Measurements from ENCODE around the gene PTCH1. TPM values are rescaled to one million over a fixed set of nuclear protein-coding genes. Genes with fewer than 3 reads are reported as not detected.

Gene PTCH1
- polyA plus RNA-seq, 1 of the 3 experiments (the other 2 are of a cell fraction) = 3.3 TPM

DNA sequence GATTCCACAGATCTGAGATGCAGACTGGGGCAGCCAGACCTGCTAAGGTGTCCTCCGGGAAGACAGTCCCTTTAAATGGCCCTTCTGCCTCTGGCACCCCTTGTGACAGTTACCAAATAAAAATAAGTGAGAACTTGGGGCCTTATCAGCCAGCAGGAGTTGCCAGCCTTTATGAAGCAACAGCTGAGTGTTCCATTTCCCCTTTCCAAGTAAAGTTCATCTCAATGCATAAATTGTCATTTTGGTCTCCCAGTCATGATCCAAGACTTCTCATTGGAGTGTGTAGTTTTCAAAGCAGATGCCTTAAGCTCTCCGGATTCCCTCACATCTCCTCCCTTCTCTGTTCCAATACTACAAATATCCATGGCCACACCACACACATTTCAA, 4.1 kb downstream of the PTCH1 start:
- Histone ChIP-seq H3K36me3 (replicated peaks in 1 of 2; ENCODE audit: control insufficient read depth in 1 of 2, insufficient read depth in 2 of 2, low read length in 1 of 2) (no peaks in the 10 kb centered on the region), H3K4me1 (ENCODE audit: control insufficient read depth in 1 of 2, insufficient read depth in 2 of 2, low read depth in 1 of 2, low read length in 1 of 2) (peaks cover 11 to 25% of the 10 kb centered on the region in 2 experiments; a peak in 3 of 4 replicates), H3K9me3 (no peaks in the 10 kb centered on the region), H3K9me2 (no peaks in the 10 kb centered on the region), H4K20me1 (ENCODE audit: insufficient read depth) (no peaks in the 10 kb centered on the region), H3K4me3 (ENCODE audit: low read depth in 2 of 2, low read length in 1 of 2) (no peak overlapping the region; a peak in 1 of 4 replicates), H2AFZ (ENCODE audit: low read depth) (no peak overlapping the region), H3K9ac (no peak overlapping the region), H3K79me2 (ENCODE audit: insufficient read depth) (peaks cover 7% of the 10 kb centered on the region; the same call in 1 of the 2 replicates), H3F3A (replicated peaks; ENCODE audit: insufficient read depth) (peaks cover 35% of the 10 kb centered on the region), H3K4me2 (peak overlapping the region; percentile 99; the same call in 1 of the 2 replicates), H3K27ac (ENCODE audit: low read depth in 2 of 2, low read length in 1 of 2) (no peak overlapping the region), H3K27me3 (ENCODE audit: insufficient read depth) (no peaks in the 10 kb centered on the region)
- TF ChIP-seq MEF2A (IDR thresholded peaks at IDR 0.05; ENCODE audit: borderline replicate concordance, low read depth) (no peak), CHD2 (IDR thresholded peaks at IDR 0.05; ENCODE audit: low read length, partially characterized antibody) (no peak), RCOR1 (IDR thresholded peaks at IDR 0.05; ENCODE audit: low read length) (no peak), TEAD4 (IDR thresholded peaks at IDR 0.05; ENCODE audit: borderline replicate concordance, insufficient read depth) (no peak), FOSL2 (IDR thresholded peaks at IDR 0.05; ENCODE audit: borderline replicate concordance, low read depth) (no peak), FOXM1 (IDR thresholded peaks at IDR 0.05; ENCODE audit: low read depth) (no peak), EP300 (IDR thresholded peaks at IDR 0.05; ENCODE audit: borderline replicate concordance in 1 of 2, low read depth in 1 of 2, low read length in 1 of 2) (no peak), POLR2AphosphoS5 (IDR thresholded peaks at IDR 0.05; ENCODE audit: low read depth, low read length) (no peak), NRF1 (IDR thresholded peaks at IDR 0.05; ENCODE audit: low read depth, low read length) (no peak)
- TF ChIP-seq, protein P1, sequence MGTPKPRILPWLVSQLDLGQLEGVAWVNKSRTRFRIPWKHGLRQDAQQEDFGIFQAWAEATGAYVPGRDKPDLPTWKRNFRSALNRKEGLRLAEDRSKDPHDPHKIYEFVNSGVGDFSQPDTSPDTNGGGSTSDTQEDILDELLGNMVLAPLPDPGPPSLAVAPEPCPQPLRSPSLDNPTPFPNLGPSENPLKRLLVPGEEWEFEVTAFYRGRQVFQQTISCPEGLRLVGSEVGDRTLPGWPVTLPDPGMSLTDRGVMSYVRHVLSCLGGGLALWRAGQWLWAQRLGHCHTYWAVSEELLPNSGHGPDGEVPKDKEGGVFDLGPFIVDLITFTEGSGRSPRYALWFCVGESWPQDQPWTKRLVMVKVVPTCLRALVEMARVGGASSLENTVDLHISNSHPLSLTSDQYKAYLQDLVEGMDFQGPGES (IDR thresholded peaks at IDR 0.05; ENCODE audit: low read depth, low read length) = no peak
- TF ChIP-seq, protein P2, sequence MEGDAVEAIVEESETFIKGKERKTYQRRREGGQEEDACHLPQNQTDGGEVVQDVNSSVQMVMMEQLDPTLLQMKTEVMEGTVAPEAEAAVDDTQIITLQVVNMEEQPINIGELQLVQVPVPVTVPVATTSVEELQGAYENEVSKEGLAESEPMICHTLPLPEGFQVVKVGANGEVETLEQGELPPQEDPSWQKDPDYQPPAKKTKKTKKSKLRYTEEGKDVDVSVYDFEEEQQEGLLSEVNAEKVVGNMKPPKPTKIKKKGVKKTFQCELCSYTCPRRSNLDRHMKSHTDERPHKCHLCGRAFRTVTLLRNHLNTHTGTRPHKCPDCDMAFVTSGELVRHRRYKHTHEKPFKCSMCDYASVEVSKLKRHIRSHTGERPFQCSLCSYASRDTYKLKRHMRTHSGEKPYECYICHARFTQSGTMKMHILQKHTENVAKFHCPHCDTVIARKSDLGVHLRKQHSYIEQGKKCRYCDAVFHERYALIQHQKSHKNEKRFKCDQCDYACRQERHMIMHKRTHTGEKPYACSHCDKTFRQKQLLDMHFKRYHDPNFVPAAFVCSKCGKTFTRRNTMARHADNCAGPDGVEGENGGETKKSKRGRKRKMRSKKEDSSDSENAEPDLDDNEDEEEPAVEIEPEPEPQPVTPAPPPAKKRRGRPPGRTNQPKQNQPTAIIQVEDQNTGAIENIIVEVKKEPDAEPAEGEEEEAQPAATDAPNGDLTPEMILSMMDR (IDR thresholded peaks at IDR 0.05) = no peak
- TF ChIP-seq, protein P3, sequence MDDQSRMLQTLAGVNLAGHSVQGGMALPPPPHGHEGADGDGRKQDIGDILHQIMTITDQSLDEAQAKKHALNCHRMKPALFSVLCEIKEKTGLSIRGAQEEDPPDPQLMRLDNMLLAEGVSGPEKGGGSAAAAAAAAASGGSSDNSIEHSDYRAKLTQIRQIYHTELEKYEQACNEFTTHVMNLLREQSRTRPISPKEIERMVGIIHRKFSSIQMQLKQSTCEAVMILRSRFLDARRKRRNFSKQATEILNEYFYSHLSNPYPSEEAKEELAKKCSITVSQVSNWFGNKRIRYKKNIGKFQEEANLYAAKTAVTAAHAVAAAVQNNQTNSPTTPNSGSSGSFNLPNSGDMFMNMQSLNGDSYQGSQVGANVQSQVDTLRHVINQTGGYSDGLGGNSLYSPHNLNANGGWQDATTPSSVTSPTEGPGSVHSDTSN (IDR thresholded peaks at IDR 0.05) = no peak
- TF ChIP-seq, protein P4, sequence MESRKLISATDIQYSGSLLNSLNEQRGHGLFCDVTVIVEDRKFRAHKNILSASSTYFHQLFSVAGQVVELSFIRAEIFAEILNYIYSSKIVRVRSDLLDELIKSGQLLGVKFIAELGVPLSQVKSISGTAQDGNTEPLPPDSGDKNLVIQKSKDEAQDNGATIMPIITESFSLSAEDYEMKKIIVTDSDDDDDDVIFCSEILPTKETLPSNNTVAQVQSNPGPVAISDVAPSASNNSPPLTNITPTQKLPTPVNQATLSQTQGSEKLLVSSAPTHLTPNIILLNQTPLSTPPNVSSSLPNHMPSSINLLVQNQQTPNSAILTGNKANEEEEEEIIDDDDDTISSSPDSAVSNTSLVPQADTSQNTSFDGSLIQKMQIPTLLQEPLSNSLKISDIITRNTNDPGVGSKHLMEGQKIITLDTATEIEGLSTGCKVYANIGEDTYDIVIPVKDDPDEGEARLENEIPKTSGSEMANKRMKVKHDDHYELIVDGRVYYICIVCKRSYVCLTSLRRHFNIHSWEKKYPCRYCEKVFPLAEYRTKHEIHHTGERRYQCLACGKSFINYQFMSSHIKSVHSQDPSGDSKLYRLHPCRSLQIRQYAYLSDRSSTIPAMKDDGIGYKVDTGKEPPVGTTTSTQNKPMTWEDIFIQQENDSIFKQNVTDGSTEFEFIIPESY (IDR thresholded peaks at IDR 0.05; ENCODE audit: borderline replicate concordance, low read depth) = no peak
- WGBS (ENCODE audit: low lambda C conversion rate) = 79% methylated on average over 2 of the region's 2 CpGs
- no peak for DNase-seq
- ChIA-PET POLR2A (no interaction called here), CTCF (interaction anchor here (1.2 to 2.9 kb wide), 2 partner anchors 224 to 706 kb away, joined by 3 to 11 read pairs; no protein-coding TSS in a partner anchor)
